HepG2 (cell line): ENCODE measurements around the gene RFC1. TPM values are rescaled to one million over a fixed set of nuclear protein-coding genes. Genes with fewer than 3 reads are reported as not detected.

ENCODE experiments used
- ATAC-seq: fragments of 200-7000 bp; cut with Tn5 transposase; 3 replicates; pipeline ENCODE4 v1.9.1; 2020; ENCODE audit warnings: mild to moderate bottlenecking, moderate library complexity
- BruUV-seq: library from RNA; stranded (reverse); fragments of 400-500 nt; replicated peaks from 2 replicates; lab custom pipeline; 2021; lab: Mats Ljungman, UMichigan
- CTCF ChIA-PET: fragments of 300-600 bp; formaldehyde crosslinking; extraction: SDS; loops from one replicate; lab custom pipeline; 2021; ENCODE audit warnings: low total read pairs, inconsistent platforms, low intra/inter-chr PET ratio; lab: Yijun Ruan, JAX
- POLR2A ChIA-PET: fragments of 350-600 bp; sonication (Branson Sonifier 250); formaldehyde crosslinking; loops from one replicate; lab custom pipeline; 2020; ENCODE audit warnings: antibody characterized with exemption, inconsistent platforms; lab: Yijun Ruan, JAX
- DNase-seq: peaks from one replicate; pipeline ENCODE4 v3.0.0-alpha.2; 2015; ENCODE audit warnings: low spot score
- FAIRE-seq: peaks from 3 replicates; lab custom pipeline; 2011; peaks lifted over from hg19 to GRCh38; lab: Jason Lieb, UNC
- H2AFZ ChIP-seq: one replicate; pipeline ENCODE4 v1.6.1; 2011; ENCODE audit warnings: low read length, inconsistent platforms
- H3K27ac ChIP-seq: fragments of 300-600 bp; 3 replicates; pipeline ENCODE4 v1.8.0; 2011; ENCODE audit warnings: mixed run types, mild to moderate bottlenecking, mixed read lengths, low read length, inconsistent platforms; ENCODE audit not compliant: insufficient read depth; ENCODE audit errors: extremely low read length
- H3K27me3 ChIP-seq, 2 experiments: fragments of 200-600 bp in 1 of 2; 2 replicates in 1 of 2; 3 replicates in 1 of 2; pipeline versions ENCODE4 v1.6.0 to v1.8.0; 2011; ENCODE audit warnings: low read length in 2 of 2, mild to moderate bottlenecking in 2 of 2, moderate library complexity in 2 of 2, inconsistent platforms in 1 of 2; ENCODE audit not compliant: insufficient read depth in 2 of 2, control insufficient read depth in 1 of 2
- H3K36me3 ChIP-seq, 2 experiments: fragments of 200-600 bp in 1 of 2; replicated peaks in 1 of 2; 2 replicates in 1 of 2; 3 replicates in 1 of 2; pipeline versions ENCODE4 v1.5.1 to v1.8.0; 2011; ENCODE audit warnings: low read length in 2 of 2, inconsistent platforms in 1 of 2; ENCODE audit not compliant: insufficient read depth in 2 of 2, control insufficient read depth in 1 of 2
- H3K4me1 ChIP-seq: 2 replicates; pipeline ENCODE4 v1.5.1; 2012; ENCODE audit warnings: low read length, inconsistent platforms; ENCODE audit not compliant: insufficient read depth
- H3K4me2 ChIP-seq: 2 replicates; pipeline ENCODE4 v1.6.0; 2011; ENCODE audit warnings: low read depth, low read length, inconsistent platforms
- H3K4me3 ChIP-seq, 3 experiments: fragments of 200-600 bp in 1 of 3; sonication (generic), shearing (Covaris generic) in 1 of 3; replicated peaks in 1 of 3; 2 replicates each; pipeline ENCODE4 v1.5.1; 2011 to 2016; ENCODE audit warnings: low read length in 3 of 3, inconsistent platforms in 2 of 3, low read depth in 2 of 3, mild to moderate bottlenecking in 2 of 3, control low read depth in 1 of 3, mixed read lengths in 1 of 3; ENCODE audit not compliant: insufficient read depth in 1 of 3
- H3K79me2 ChIP-seq: one replicate; pipeline ENCODE4 v1.6.1; 2011; ENCODE audit warnings: low read length, inconsistent platforms; ENCODE audit not compliant: insufficient read depth
- H3K9ac ChIP-seq: 2 replicates; pipeline ENCODE4 v1.6.0; 2011; ENCODE audit warnings: mild to moderate bottlenecking, low read depth, low read length, inconsistent platforms; ENCODE audit not compliant: insufficient read depth
- H3K9me3 ChIP-seq: 2 replicates; pipeline ENCODE4 v1.5.1; 2012; ENCODE audit warnings: mild to moderate bottlenecking, low read length
- H4K20me1 ChIP-seq: 2 replicates; pipeline ENCODE4 v1.6.0; 2011; ENCODE audit warnings: inconsistent platforms, mild to moderate bottlenecking, low read length, moderate library complexity; ENCODE audit not compliant: insufficient read depth
- BHLHE40 ChIP-seq: IDR thresholded peaks from 2 replicates; pipeline ENCODE4 v1.6.1; 2011; ENCODE audit warnings: low read length, improper control_type of control experiment
- GFI1 ChIP-seq: sonication (generic); formaldehyde crosslinking; IDR thresholded peaks from 2 replicates; pipeline ENCODE4 v1.5.0; 2020; ENCODE audit warnings: missing genetic modification reagents, mild to moderate bottlenecking, borderline replicate concordance
- IKZF1 ChIP-seq: fragments of 450-650 bp; IDR thresholded peaks from 2 replicates; pipeline ENCODE4 v1.7.1; 2016
- NFATC3 ChIP-seq: sonication (generic); formaldehyde crosslinking; IDR thresholded peaks from 2 replicates; pipeline ENCODE4 v1.5.1; 2020; ENCODE audit warnings: mild to moderate bottlenecking, missing genetic modification reagents
- NFE2L2 ChIP-seq: fragments of 150-350 bp; IDR thresholded peaks from 2 replicates; pipeline ENCODE4 v1.6.1; 2014; ENCODE audit warnings: low read length
- RAD51 ChIP-seq: fragments of 450-650 bp; IDR thresholded peaks from 2 replicates; pipeline ENCODE4 v1.6.1; 2016; ENCODE audit warnings: borderline replicate concordance
- U2AF1 ChIP-seq: fragments of 200-400 bp; formaldehyde crosslinking; optimal IDR thresholded peaks from 2 replicates; pipeline ENCODE3; 2017; ENCODE audit warnings: mild to moderate bottlenecking, low read depth, low read length
- U2AF2 ChIP-seq: fragments of 200-400 bp; formaldehyde crosslinking; IDR thresholded peaks from 2 replicates; pipeline ENCODE4 v1.6.1; 2017; ENCODE audit warnings: low read depth, mild to moderate bottlenecking, low read length
- YY1 ChIP-seq: IDR thresholded peaks from 2 replicates; pipeline ENCODE4 v1.6.1; 2011; ENCODE audit warnings: low read length, low read depth, moderate library complexity, mild to moderate bottlenecking; ENCODE audit not compliant: insufficient read depth, insufficient replicate concordance
- ZNF143 ChIP-seq: sonication (generic); formaldehyde crosslinking; IDR thresholded peaks from 2 replicates; pipeline ENCODE4 v1.4.0; 2020; ENCODE audit warnings: missing genetic modification reagents
- ZNF260 ChIP-seq: sonication (generic); formaldehyde crosslinking; IDR thresholded peaks from 2 replicates; pipeline ENCODE4 v1.4.0; 2020; ENCODE audit warnings: missing genetic modification reagents, low read depth, mild to moderate bottlenecking, borderline replicate concordance
- ZNF883 ChIP-seq: sonication (generic); formaldehyde crosslinking; IDR thresholded peaks from 2 replicates; pipeline ENCODE4 v1.5.1; 2020; ENCODE audit warnings: mild to moderate bottlenecking, missing genetic modification reagents; ENCODE audit errors: not compliant biosample characterization
- ZSCAN12 ChIP-seq: sonication (generic); formaldehyde crosslinking; IDR thresholded peaks from 2 replicates; pipeline ENCODE4 v1.9.0; 2021; ENCODE audit warnings: mild to moderate bottlenecking, missing genetic modification reagents
- WGBS: methylation state at CpG from one replicate; pipeline ENCODE4 v1.1.6; 2017; ENCODE audit warnings: low lambda C conversion rate; 5-methylcytosine and 5-hydroxymethylcytosine counted together
- in situ Hi-C: cut with HindIII; loops from 2 replicates; pipeline ENCODE4 v1.10.0; 2017; ENCODE audit warnings: low pct_unique_long_range_greater_than_20kb; ENCODE audit not compliant: extremely low pct_ligation_motif_present
- intact Hi-C: fragments of 100-400 bp; cut with micrococcal nuclease; formaldehyde crosslinking; loops from one replicate; pipeline ENCODE4 v1.10.0; 2022; ENCODE audit not compliant: unreplicated experiment
- polyA plus RNA-seq, 8 experiments: library from polyadenylated mRNA; depleted of rRNA in 3 of 8; stranded (reverse) in 7 of 8; unstranded in 1 of 8; fragments of >200 nt; fragmentation: Illumina TruSeq in 4 of 8; extraction: Trizol in 4 of 8; gene quantifications; 2 replicates each; pipeline versions ENCODE4 v1.2.1 to v1.2.3, GENCODE V29; 2011 to 2016; ENCODE audit warnings: low read depth in 4 of 8, missing spikeins in 1 of 8, mixed read lengths in 1 of 8; ENCODE audit not compliant: insufficient read depth in 1 of 8
- total RNA-seq, 5 experiments: library from RNA; depleted of rRNA; stranded (reverse); fragments of >200 nt; fragmentation: Illumina TruSeq; extraction: Trizol; gene quantifications; 2 replicates each; pipeline ENCODE4 v1.2.3, GENCODE V29; 2016; ENCODE audit warnings: low read depth in 1 of 5
- TF ChIP-seq, protein P1 (sequence below): sonication (generic); formaldehyde crosslinking; IDR thresholded peaks from 2 replicates; pipeline ENCODE4 v1.9.0; 2021; ENCODE audit warnings: missing genetic modification reagents, mild to moderate bottlenecking, borderline replicate concordance
- TF ChIP-seq, protein P2 (sequence below): sonication (generic); formaldehyde crosslinking; IDR thresholded peaks from 2 replicates; pipeline ENCODE4 v1.4.0; 2020; ENCODE audit warnings: missing genetic modification reagents

Gene RFC1
- total and polyA plus RNA-seq, 2 of the 13 experiments (the other 11 are each of a cell fraction or from before 2014, with no cell fraction given), result 15.9 to 78.8 TPM

DNA sequence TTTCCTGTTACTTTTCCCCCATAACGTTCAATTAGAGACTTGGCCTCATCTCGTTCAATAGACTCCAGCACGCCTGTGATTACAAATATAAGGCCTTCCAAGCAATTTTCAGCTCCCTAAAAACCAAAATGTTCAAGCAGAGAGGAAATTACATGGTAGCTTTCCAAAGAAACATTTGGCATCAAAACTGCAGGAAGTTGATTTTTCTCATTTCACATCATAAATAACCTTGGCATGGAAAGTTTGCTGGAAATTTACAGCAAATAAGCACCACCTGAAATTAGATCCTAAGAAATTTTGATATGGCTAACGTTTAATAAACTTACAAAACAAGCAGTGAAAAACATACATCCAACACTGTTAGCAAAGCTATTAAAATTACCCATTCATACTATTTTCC is 53.3 kb downstream of the RFC1 start (continued):
- TF ChIP-seq YY1 (no peak), RAD51 (no peak), BHLHE40 (no peak), ZNF260 (CRISPR knock-in tag) (no peak), U2AF2 (no peak), ZNF143 (CRISPR knock-in tag) (no peak), ZSCAN12 (CRISPR knock-in tag) (no peak), NFATC3 (CRISPR knock-in tag) (no peak), ZNF883 (CRISPR knock-in tag) (no peak), IKZF1 (no peak)
- TF ChIP-seq, protein P1, sequence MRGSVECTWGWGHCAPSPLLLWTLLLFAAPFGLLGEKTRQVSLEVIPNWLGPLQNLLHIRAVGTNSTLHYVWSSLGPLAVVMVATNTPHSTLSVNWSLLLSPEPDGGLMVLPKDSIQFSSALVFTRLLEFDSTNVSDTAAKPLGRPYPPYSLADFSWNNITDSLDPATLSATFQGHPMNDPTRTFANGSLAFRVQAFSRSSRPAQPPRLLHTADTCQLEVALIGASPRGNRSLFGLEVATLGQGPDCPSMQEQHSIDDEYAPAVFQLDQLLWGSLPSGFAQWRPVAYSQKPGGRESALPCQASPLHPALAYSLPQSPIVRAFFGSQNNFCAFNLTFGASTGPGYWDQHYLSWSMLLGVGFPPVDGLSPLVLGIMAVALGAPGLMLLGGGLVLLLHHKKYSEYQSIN (CRISPR knock-in tag), result no peak
- TF ChIP-seq, protein P2, sequence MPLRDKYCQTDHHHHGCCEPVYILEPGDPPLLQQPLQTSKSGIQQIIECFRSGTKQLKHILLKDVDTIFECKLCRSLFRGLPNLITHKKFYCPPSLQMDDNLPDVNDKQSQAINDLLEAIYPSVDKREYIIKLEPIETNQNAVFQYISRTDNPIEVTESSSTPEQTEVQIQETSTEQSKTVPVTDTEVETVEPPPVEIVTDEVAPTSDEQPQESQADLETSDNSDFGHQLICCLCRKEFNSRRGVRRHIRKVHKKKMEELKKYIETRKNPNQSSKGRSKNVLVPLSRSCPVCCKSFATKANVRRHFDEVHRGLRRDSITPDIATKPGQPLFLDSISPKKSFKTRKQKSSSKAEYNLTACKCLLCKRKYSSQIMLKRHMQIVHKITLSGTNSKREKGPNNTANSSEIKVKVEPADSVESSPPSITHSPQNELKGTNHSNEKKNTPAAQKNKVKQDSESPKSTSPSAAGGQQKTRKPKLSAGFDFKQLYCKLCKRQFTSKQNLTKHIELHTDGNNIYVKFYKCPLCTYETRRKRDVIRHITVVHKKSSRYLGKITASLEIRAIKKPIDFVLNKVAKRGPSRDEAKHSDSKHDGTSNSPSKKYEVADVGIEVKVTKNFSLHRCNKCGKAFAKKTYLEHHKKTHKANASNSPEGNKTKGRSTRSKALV, result no peak
- TF ChIP-seq, all 625 proteins: peak for 0

DNA sequence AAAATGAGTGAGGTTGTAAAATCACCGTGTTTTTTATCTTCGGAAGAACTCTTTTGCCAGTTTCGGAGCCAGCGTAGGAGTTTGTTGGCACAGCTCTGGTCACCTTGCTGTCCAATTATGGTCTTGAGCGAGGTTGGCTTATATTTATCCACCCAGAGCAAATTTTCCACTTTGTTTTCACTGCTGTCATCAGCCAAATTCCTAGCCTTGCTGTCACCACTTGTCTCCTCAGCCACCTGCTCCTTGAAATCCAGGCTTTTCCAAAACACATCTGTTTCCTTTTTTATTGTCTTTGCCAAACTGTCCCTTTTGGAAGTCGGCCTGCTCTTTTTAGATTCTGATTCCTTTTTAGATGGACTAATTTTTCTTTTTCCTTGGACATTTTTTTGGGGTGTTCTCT is 57.6 kb downstream of the RFC1 start:
- POLR2A ChIA-PET, result no interaction called here
- no TSS peak for BruUV-seq
- Histone ChIP-seq H4K20me1 (no peaks in the 10 kb centered on the region), H3K36me3 (peaks cover 17 to 72% of the 10 kb centered on the region in 2 experiments), H3K9ac (no peak overlapping the region), H3K4me1 (no peaks in the 10 kb centered on the region), H3K79me2 (no peaks in the 10 kb centered on the region), H2AFZ (no peak overlapping the region), H3K27me3 (no peaks in the 10 kb centered on the region), H3K27ac (no peak overlapping the region), H3K4me2 (no peak overlapping the region), H3K4me3 (no peak overlapping the region), H3K9me3 (no peaks in the 10 kb centered on the region)
- TF ChIP-seq GFI1 (CRISPR knock-in tag), result no peak
- TF ChIP-seq U2AF1, result no peak
- TF ChIP-seq NFE2L2, result no peak
- intact Hi-C loops (no loop called here), in situ Hi-C loops (no loop called here)
- WGBS, result 97% methylated on average over 6 of the region's 6 CpGs
- no peak for FAIRE-seq
- DNase-seq, result no peak
- ATAC-seq, result no peak
- CTCF ChIA-PET, result no interaction called here
